HG03135 (cell line): ENCODE data around the gene HECTD4.

ENCODE experiments used
- ATAC-seq: cut with Tn5 transposase; IDR thresholded peaks from one replicate; pipeline ENCODE4 v1.9.1; 2021; ENCODE audit warnings: mild to moderate bottlenecking, moderate library complexity; ENCODE audit not compliant: unreplicated experiment

HECTD4 gene

DNA sequence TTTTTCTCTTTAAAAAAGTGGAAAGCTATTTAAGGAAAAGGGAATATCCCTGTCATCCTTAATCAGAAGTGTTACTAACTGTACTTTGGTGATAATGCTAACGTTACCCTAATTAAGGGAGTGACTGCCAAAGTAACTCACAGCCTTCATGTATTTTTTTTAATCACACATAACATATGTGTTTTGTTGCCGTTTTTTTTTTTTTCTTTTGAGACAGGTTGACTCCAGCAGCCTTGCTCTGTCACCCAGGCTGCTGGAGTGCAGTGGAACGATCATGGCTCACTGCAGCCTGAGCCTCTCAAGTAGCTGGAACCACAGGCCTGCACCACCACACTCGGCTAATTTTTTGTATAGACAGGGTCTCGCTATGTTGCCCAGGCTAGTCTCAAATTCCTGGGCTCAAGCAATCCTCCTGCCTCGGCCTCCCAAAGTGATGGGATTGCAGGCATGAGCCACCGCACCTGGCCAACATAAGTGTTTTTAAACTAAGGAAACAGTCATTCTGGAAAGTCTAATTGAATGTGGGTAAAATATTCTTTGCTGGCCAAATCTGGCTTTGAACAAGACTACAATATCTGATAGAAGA is 56.5 kb downstream of the HECTD4 start:
- no peak for ATAC-seq

DNA sequence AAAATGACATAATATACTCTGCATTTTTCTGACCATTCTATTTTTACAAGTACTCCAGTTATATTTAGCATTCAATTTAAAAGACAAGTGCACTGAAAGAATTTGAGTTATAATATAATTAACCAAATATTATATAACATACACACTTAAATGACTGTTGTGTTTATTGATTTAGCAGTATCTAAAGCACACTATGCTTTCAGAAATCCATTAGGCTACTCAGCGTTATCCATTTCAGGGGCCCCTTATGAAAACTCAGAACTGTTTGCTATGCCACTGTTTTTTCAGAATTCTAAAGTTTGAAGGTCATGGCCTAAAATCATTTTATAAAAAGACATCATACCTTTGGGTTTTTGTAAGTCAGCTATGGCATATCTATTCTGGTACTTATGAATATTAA is 57.1 kb downstream of the HECTD4 start:
- ATAC-seq = no peak

DNA sequence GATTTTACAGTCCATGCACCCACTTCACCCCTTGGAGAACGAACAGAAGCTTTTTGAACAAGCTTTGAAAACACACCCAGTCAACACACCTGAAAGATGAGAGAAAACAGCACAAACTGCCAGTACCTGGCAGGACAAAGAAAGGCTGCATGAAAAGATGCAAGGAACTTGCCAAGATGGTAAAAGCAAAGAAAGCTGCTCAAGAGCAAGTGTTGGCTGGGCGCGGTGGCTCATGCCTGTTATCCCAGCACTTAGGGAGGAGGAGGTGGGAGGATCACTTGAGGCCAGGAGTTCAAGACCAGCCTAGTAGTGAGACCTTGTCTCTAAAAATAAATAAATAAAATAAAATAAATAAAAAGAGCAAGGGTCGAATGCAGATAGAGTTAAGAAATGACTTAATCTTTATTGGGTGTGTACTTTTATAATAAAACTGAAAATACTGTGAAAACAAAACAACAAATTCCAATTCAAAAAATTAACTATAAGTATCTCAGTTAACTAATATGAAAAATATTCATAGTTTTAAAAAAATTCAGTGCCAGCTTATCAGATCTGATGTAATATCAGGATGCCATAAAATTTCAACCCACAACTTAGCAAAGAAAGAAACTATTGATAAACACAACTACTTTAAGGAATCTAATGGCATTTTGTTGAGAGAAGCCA is 59.2 kb downstream of the HECTD4 start:
- no peak for ATAC-seq

DNA sequence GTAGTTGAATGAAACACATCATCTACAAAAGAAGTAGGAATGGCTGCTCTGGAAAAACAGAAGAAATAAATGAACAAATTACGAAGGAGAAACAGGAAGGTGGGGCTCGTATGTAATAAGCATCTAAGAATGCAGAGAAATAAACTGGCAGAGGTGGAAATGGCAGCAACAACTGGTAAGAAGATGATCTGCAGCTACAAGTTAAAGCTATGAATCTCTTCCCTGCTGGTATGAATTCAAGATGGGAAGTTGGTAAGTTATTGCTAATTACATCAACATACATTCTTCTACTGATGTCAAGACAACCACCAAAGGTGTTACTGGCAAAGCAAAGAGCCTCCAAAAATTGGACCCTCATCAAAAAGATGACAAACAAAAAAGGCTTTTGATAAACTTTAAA is 59.8 kb downstream of the HECTD4 start:
- no peak for ATAC-seq

DNA sequence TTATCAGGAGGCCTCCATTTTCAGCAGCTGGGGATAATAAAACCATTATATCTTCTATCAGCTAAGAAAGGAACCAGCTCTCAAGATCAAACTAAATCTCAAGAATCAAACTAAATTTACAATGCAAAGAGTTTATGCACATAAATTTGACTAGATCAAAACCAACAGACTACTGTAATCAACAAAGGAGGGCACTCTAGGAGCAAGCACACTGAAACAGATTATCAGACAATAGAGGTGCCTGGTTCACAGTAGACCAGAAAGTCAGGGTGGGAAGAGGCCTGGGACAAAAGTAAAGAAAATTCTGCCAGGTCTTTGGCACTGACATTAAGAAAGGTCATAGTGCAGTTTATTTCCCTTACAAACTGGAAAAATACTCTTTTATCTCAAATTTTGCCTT is 61.0 kb downstream of the HECTD4 start:
- no peak for ATAC-seq

DNA sequence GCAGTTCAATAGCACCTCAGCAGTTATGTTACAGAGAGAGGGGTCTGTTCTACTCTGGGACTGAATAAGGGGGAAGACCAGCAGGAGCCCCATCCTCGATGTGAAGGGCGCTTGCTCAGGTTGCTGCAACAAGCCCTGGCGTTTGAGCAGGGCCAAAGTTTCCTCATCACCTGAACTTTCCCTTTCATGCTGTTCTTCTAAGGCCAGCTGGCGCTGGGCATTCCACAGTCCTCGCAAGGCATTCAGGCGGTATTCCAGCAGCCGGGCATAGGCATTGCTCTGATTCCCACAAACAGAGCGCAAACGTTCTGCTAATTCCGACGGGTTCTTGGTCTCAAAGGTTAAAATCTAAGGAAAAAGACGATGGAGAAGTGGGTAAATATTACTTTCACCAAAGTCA is 62.8 kb downstream of the HECTD4 start:
- ATAC-seq = no peak

DNA sequence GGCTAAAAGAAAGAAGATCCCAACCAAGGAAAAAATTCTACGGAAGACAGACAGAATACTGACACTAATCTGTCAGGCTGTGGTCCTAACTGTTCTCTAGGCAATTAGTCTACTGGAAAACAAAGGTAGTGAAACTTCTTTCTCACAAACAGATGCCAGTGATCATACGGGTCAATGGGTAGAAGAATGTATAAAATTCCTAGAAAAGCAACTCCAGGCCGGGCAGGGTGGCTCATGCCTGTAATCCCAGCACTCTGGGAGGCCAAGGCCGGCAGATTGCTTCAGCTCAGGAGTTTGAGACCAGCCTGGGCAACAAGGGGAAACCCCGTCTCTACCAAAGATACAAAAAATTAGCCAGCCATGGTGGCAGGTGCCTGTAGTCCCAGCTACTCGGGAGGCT is 64.8 kb downstream of the HECTD4 start:
- ATAC-seq = no peak

DNA sequence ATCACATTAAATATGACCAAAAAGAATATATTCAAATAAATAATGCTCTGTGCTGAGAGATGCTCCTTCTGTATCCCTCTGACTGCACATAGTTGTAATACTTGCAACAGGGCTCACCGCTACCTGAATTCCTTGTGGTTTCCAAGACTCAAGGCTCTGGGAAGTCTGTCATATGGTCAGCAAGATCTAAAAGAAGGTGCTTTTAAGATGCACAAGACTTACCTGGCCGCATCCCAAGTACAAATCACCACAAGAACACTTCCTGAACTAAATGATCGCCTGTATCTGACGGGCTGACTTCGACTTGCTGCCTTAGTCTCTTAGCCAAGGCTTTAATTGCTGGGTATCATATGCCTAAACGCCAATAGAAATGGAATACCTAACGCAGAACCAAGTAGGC is 67.2 kb downstream of the HECTD4 start:
- ATAC-seq = no peak

DNA sequence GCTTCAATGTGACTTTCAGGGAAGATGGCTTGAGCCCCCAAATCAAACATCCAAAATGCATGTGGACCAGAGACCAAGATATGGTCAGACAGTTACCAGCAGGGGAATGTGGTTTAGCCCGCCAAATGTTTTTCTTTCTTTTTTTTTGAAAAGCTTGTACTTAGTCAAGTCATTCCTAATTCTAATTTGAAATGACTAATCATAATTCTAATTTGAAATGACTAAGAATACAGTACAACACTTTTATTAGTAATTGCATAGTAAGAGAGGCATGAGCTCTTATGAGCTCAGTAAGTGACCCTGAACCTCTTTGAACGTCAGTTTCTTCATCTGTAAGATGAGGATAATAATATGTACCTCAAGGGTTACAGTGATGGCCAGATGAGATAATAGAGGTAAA is 72.4 kb downstream of the HECTD4 start:
- no peak for ATAC-seq

DNA sequence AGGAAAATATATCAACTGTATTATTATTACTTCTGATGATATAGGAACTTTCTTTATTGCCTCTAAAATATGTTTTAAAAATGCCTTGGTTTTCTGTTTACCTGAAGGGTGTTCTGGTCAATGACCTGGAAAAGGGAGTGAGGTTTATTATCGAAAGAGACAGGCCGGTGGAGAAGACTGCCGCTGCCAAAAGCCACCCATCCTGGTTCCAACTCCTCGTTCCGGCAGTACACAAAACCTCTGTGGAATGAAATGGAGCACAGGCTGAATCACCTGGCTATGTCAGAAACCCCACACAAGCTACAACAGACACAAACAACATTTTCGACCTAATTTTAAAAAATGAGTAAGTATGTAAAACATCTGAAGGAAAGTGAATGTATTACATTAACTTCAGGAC is 73.6 kb downstream of the HECTD4 start:
- no peak for ATAC-seq

DNA sequence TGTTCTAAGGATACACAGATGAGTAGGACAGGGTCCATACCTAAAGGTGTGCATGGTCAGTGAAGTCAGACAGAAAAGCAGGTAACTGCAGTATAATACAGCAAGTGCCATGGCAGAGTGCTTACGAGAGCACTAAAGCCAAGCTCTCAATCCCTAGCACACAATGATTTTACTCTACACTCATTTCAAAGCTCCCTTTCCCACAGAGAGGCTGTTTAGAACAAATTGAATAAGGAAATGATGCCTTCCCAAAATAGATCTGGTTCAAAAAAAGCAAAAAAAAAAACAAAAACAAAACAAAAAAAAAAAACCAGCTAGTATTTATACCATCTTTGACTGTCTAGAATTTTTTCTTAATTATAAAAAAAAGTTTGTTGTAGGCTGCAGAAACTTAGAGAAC is 74.1 kb downstream of the HECTD4 start:
- ATAC-seq = no peak

DNA sequence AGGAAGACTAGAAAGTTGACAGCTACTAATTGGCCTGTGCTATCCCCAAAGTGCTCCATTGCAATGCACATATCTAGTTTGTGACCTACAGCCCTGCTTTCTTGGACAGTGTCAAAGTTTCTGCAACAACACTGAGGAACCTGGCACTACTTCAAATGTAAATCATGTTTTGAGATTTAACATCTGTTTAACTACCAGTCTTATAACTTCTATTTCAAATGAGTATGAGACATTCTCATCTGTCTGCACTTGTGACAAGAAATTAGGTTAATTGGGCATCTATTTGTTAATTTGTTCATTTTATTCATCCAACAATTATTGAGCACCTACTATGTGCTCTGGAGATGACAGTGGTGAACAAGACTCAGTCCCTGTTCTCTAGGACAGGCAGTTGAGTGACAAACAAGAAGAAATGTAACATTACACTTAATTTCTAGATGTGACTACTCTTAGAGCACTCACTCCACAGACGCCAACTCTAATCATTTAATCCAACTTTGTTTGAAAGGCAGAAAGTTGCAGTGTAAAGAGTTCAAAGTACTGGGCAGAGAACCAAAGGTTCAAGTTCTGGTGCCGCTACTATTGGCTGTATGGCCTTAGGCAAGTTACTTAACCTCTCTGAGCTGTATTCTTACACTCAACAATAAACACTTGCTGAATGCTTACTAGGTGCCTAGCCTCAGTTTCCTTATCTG is 74.8 kb downstream of the HECTD4 start:
- ATAC-seq = no peak

DNA sequence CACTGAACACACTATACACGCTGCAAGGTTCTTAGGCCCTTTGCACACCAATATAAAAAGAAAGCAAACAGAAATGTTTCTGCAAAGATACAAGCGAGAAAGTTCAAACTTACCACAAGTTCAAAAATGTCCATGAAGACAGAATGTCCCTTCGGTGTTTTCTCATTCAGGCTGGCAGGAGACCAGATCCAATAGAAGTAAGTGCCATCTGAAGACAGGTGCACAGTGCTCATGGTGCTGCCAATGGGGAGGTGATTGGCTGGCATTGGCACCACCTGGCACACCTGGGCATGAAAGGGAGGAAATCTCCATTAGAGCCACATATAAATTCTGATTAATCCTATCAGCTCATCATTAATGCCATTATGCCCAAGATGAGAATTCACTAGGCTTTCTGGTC is 76.3 kb downstream of the HECTD4 start:
- ATAC-seq = no peak

DNA sequence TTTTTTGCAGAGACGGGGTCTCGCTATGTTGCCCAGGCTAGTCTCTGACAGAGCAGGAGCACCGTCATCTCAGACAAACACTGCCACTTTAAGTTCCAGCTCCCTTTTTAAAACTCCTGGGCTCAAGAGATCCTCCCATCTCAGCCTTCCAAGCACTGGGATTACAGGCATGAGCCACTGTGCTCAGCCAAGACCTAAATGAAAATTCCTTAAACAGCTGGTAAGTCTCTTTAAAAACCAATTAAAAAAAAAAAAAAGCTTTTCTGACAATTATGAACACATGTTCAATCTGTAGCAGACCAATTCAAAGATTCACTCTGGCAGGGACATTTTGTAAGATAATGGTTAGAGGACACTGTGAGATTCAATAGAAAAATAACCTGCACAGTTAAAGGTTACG is 77.8 kb downstream of the HECTD4 start:
- no peak for ATAC-seq

DNA sequence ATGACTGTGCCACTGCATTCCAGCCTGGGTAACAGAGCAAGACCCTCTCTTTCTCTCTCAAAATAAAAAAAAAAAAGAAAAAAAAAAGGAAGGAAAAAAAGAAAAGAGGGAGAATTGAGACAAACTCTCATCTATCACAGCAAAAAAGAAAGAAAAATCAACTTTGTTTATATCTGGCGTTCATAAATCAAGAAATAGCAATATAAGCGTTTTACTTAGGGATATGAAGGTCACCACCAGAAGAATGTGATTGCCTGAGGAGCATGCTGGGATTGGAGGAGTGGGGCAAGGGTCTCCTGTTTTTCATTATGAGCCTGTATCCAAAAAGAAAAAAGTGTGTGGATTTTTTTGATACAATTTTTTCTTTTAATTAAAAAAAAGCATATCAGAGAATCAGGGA is 78.4 kb downstream of the HECTD4 start:
- ATAC-seq = no peak

DNA sequence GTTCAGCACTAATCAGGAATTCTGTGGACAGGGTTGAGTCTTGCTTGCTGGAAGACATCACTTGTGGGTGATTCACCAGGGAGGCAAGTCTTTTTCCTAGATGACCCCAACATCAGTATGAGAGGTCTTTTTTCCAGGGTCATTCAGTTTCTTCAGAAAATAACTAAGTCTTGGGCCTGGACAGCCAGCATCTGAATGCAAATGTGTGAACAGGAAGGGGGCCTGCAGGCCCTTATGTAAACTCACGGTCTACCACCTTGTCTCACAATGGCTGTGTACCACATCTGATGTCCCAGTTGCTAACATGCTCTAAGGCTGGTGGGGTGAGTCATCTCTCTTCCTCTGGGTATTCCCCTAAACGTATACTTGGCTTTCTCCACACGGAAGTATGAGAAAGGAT is 79.2 kb downstream of the HECTD4 start:
- peak; percentile 98 for ATAC-seq

DNA sequence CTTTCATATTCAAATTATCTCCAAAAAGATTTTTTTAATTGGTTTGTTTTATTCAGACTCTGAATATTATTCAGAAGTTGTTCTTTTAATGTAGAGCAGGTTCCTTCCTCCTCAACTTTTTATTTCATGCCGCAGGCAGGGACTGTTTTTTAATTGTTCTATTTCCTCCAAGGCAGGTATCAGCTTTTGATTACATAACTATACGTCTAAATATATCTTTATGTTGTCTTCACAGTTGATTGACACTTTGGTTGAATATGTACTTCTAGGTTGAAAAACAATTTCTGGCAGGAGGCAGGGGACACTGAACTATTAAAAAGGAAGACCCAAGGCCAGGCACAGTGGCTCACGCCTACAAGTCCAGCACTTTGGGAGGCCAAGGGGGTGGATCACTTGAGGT is 82.5 kb downstream of the HECTD4 start:
- no peak for ATAC-seq

DNA sequence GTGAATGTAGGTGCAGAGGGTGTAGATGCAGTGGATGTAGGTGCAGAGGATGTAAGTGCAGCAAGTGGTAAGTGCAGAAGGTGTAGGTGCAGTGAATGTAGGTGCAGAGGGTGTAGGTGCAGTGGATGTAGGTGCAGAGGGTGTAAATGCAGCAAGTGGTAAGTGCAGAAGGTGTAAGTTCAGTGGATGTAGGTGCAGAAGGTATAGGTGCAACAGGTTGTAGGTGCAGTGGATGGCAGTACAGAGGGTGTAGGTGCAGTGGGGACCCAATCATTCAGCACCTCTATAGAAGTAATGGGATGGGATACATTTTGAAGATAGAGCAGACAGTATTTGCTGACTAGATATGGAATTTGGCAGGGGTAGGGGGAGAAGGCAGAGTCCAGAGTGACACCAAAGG is 85.0 kb downstream of the HECTD4 start:
- ATAC-seq = no peak

DNA sequence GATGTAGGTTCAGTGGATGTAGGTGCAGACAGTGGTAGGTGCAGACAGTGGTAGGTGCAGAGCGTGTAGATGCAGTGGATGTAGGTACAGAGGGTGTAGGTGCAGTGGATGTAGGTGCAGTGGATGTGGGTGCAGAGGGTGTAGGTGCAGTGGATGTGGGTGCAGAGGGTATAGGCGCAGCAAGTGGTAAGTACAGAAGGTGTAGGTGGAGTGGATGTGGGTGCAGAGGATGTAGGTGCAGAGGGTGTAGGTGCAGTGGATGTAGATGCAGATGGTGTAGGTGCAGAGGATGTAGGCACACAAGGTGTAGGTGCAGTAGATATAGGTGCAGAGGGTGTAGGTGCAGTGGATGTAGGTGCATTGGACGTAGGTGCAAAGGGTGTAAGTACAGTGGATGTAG is 86.0 kb downstream of the HECTD4 start:
- no peak for ATAC-seq

DNA sequence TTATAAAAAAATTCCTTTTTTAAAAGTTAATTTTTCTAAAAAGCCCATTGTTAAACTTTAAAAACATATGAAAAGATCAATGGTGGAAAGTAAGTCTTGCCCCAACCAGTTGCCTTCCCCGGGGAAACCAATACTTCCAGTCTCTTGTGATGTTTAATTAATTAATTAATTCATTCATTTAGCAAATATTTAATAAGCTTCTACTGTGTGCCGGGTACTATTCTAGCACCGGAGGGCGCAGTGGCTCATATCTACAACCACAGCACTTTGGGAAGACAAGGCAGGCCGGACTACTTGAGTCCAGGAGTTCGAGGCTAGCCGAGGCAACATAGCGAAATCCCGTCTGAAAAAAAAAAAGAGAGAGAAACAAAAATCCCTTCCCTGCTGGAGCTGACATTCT is 87.4 kb downstream of the HECTD4 start:
- no peak for ATAC-seq

DNA sequence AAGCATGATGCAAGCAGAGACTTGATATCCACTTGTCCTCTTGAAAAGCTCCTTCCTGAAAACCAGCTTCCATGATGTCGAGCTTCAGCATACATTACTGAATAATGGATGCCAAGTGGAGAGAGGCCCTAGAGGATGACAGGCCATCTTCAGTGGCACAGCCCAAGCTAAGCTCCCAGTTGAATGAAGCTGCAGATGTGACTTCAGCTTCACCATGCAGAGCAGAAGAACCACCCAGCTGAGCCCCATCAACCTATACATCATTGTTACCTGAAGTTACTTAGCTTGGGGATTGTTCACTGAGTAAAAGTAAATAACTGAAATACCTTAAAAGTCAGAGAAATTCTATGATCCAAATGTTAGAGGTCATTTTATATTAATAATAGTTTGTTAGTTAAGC is 93.6 kb downstream of the HECTD4 start:
- ATAC-seq = no peak

DNA sequence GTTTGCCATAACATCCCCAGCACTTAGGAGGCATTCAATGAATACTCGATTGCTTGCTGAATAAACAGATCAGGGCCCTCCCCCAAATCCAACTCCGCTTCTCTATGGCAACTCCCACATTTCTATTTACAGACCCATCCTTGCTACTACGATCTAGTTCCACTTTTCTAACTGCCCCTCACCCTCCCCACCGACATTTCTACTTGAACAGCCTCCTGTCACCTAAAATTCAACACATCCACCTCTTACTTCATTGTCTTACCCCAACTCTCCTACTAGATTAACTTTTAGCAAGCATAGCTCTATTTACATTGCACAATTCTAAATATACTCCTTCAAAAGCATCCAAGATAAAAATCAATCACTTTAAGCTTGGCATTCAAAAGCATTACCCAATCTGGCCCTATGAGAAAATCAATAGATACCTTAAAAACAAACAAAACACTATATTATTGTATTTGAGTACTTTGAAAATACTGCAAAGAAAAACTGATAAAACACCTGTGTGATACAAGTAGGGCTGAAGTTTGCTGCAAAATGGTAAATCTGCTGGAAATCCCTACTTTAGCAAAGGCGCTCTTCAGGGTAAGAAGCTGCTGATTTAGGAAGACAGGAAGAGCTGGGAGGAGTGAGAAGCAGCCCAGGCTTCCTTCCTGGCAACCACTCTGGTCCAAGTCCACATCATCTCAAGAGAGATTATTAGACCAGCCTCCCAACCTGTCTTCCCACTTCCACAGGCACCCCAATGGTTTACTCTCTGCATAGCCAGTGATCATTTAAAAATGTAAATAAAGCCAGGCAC is 96.4 kb downstream of the HECTD4 start:
- no peak for ATAC-seq
